NCI-H1105 treated with DMSO at 0.1 percent for 48 hours (cell line): ENCODE measurements around the gene IGSF11.

Experiments
- DNase-seq: peaks from one replicate; lab custom pipeline; 2025; lab: John Stamatoyannopoulos, UW

Gene IGSF11

GRCh38 chr3:118948146-118948545 is 86.5 kb downstream of the IGSF11 start:
- no peak for DNase-seq

GRCh38 chr3:118946449-118946848 is 88.2 kb downstream of the IGSF11 start:
- DNase-seq = no peak

DNA sequence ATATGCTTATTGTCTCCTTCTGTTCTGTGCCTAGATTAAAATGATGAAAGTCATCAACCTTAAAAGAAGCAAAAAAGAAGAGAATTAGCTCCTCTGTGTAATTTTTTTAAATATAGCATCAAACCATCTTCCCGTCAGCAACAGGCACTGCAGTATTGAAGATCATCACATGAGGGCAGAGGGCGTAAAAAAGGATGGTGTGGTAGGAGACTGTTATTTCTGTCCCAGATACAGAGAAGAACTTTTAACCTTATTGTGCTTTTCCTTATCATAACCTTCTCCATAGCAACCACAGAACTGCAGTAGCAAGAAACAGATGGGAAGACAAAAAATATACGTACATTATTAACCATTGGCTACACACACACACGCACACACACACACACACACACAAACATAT is 88.8 kb downstream of the IGSF11 start:
- no peak for DNase-seq

GRCh38 chr3:118943597-118943996 is 91.0 kb downstream of the IGSF11 start:
- DNase-seq = peak; percentile 62

DNA sequence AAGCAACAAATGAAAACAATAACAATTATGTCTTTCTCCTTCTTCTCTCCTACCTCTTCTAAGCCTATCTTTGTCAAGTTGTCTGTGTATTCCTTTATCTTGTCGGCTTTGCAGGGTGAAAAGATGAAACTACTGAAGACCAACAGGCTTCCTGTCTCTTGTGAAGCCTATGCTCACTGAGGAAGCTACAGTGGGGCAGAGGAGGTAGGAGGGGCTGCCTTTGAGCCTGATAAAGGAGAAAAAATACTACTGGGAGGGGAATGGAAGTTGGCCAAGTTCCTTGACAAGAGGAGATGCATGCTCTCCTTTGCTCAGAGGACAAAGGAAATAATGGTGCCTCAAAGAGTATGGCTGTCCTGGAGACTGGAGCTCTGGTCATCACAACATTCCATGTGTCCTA is 92.0 kb downstream of the IGSF11 start:
- no peak for DNase-seq

- no peak for DNase-seq
These were observed 92.5 kb downstream of the IGSF11 start for GRCh38 chr3:118942195-118942594.

DNA sequence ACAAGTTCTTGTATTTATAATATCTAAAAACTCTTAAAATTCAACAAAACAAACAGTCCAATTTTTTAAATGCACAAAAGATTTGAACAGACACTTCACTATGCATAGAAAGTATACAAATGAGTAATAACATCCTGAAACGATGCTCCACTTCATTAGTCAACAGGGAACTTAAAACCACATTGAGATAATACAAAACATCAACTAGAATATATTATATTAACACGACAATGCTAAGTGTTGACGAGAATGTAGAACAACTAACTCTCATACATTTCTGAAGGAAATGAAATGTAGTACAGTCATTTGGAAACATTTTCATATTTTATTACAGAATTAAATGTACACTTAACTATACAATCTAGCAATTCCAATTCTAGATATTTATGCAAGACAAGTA is 93.4 kb downstream of the IGSF11 start:
- no peak for DNase-seq

- DNase-seq = no peak
These were observed 96.3 kb downstream of the IGSF11 start for GRCh38 chr3:118938183-118938961.

GRCh38 chr3:118936811-118937210 is 97.8 kb downstream of the IGSF11 start:
- DNase-seq = no peak

- DNase-seq = no peak
These were observed 101.7 kb downstream of the IGSF11 start for GRCh38 chr3:118932822-118933558.

- DNase-seq = no peak
These were observed 102.7 kb downstream of the IGSF11 start for GRCh38 chr3:118931996-118932395.

GRCh38 chr3:118927449-118927848 is 107.2 kb downstream of the IGSF11 start:
- no peak for DNase-seq

DNA sequence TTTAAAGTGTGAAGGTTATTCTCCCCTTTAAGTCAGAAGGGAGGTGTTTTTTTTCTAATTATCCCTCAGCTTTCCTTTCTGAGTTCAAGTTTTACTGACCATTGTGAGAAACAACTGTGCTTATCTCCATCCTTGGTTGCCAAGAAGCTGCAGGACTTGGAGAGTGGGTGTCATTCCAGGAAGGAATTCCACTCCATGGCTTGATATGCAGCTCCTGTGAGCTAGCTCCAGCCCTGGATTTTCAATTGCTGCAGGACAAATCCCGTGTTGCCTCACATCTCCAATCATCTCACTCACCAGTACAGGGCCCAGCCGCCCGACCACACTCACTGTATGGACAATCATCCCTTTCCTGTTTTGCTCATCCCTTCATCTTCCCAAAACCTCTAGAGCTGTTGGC is 122.5 kb downstream of the IGSF11 start:
- no peak for DNase-seq

- DNase-seq = no peak
These were observed 124.3 kb downstream of the IGSF11 start for GRCh38 chr3:118910332-118910731.

DNA sequence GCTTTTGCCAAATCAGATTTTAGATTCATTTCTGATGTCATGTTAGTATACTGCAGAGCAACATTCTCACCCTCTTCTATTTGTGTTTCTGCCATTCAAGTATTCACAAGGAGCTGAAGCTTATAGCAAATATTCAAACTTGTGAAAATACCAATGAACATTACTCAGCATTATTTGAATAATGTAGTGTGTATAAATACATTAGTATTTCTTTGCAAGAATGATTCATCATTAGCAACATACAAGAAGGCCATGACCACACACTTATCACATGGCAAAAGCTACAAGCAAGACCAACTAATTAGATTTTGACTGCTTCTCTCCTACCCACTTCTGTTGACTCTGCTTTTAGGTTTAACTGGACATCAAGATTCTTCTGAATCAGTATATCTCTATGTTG is 124.9 kb downstream of the IGSF11 start:
- no peak for DNase-seq

DNA sequence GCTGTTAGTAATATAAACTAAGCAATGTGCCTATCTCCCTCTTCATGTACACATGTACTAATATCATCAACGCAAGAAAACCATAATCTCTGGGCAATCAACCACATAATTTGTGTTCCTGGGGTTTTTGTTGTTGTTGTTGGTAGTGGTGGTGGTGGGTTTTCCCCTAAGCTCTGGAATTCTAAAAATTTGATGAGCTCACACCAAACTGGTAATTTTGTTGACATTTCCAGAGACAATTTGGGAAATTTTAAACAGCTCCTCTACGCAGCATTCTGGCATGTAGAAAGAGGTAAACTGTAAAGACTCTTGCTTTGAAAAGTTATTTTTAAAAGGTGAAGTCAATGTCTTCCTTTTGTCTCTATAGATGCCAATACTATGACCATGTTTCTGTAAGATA is 126.7 kb downstream of the IGSF11 start:
- DNase-seq = no peak

DNA sequence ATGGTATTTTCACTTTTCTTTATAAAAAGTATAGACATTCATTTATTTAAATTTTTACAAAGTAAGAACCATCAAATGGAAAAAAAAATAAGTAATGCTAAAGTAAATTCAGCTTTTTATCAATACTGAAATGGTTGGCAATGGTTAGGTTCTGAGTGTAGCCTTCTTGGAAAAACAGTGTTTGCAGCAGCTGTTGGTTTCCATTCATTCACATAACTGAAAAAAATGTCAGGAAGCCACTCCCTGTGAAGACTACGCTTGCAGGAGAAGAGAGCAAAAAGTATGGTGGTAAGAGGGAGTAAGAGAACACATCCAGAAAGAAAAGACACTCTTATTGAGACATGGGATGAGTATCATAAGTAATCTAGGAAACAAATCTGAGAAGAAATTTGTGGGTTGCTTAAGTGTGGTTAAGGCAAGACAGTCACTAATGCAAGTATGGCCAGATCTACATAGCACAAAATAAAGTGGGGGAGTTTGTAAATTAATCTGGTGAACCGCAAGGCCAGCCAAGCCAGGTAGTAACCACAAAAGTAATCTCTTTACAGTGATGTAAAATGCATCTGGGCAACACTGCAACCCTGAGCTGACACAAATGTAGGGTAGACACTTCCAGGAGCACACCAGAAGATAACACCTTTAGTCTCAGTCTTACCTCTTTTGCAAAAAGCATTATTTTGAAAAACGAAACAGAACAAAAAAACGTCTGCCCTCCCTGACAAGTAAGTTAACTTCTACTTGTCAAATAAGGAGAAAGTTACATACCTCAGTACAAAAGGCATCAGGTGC is 133.7 kb downstream of the IGSF11 start:
- DNase-seq = no peak

GRCh38 chr3:118890206-118890605 is 144.4 kb downstream of the IGSF11 start:
- no peak for DNase-seq

DNA sequence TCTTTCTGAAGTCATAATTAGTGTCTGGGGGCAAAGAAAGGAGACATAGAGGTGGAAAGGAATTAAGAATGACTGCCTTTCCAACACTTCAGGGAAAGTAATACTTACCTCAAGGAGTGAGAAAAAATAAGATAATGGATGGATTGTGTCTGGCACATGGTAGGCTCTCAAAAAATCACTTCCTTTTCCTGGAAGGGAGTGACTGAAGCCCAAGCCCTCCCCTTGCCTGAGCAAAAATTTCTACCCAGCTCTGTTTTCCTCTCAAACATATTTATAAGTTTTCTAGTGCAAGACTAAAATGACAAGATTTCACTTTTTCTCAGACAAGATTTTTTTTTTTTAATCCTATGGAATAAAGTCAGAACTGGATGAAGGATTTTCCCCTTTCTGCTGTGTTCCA is 145.0 kb downstream of the IGSF11 start:
- DNase-seq = no peak

DNA sequence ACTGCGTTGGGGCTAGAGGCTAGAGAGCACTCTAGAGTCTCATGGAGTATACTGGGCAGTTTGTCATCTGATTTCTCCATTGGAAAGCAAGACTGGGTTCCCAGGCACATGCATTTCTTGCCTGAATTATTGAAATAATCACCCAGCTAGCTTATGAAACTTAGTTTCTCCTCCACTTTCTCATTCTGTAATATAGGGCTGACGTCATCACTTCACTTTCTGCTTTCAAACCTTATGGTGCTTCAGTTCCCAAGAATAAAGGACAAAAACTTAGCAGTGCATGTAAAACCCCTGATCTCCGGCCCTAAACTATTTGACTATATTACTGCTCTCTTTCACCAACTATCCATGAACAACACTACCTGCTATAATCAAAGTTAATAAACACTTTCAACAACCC is 147.9 kb downstream of the IGSF11 start:
- DNase-seq = no peak

DNA sequence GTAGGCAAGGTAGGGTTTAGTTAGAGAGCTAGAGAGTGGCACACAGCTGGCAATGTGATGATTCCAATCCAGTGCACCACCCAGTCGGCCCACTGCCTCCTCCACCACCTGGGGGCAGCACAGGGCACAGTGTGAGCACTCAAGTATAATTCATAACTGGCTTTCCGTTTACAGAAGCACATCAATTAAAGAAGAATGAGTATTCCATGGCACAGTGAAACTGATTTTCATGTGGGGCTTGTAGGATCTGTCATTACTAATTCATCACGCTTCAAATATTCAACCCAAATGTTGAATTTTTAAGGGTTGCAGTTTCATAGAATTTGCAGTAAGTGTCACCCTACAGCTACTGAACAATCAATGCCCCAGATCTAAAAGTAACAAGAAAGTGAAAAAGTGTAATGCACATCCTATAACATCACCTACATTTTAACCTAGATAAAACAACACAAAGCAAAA is 149.9 kb downstream of the IGSF11 start:
- DNase-seq = peak; percentile 84

DNA sequence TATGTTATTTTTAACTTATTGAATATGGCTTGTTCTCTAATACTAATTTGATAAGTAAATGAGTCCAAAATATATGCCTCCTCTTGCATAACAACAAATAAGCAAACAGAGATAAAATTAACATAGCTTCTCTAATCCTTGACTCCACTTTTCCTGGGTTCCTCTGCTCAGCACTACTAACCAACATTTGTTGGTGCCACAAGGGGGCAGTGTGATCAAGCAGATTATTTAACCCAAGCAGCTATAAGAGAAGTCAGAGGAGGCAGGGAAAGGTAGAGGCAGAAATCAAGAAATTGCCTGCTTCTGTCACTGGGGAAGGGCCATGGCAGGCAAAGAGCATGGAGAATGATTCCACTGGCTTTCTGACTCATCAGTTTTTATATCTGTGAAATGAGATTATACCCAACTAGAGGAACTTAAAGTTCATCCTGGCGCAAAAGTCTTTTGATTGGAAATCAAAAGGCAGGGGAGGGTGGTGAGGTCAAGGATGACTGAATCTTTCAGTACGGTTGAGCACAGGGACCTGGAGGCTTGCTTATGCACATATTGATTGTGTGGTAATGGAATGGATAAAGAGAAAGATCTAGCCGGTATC is 152.2 kb downstream of the IGSF11 start:
- peak; percentile 71 for DNase-seq
